Lung (tissue), 12 donors: ENCODE results near the gene CHP2. TPM values are rescaled to one million over a fixed set of nuclear protein-coding genes. Genes with fewer than 3 reads are reported as not detected.

ENCODE experiments used
- ATAC-seq: fragments of 200-7000 bp; cut with Tn5 transposase; one replicate; pipeline ENCODE4 v1.9.1; 2020; ENCODE audit warnings: moderate number of reproducible peaks; ENCODE audit not compliant: insufficient read depth, low FRiP score
- DNase-seq, 3 donors: peaks; one replicate each; pipeline ENCODE4 v3.0.0-alpha.2; 2013 to 2017
- H3K27ac ChIP-seq, 2 donors: one replicate each; pipeline ENCODE4 v1.5.1; 2013; ENCODE audit warnings: mild to moderate bottlenecking in 2 of 2, moderate library complexity in 2 of 2, control low read depth in 1 of 2, inconsistent platforms in 1 of 2, low read depth in 1 of 2, low read length in 1 of 2
- H3K27me3 ChIP-seq, 3 donors: one replicate each; pipeline ENCODE4 v1.5.1; 2013; ENCODE audit warnings: low read length in 2 of 3; ENCODE audit not compliant: control insufficient read depth in 3 of 3, insufficient read depth in 3 of 3
- H3K36me3 ChIP-seq, 4 donors: one replicate each; pipeline ENCODE4 v1.5.1; 2013; ENCODE audit warnings: low read length in 4 of 4, mild to moderate bottlenecking in 1 of 4, moderate library complexity in 1 of 4; ENCODE audit not compliant: control insufficient read depth in 4 of 4, insufficient read depth in 4 of 4
- H3K4me1 ChIP-seq, 5 donors: one replicate each; pipeline ENCODE4 v1.5.1; 2013; ENCODE audit warnings: low read length in 5 of 5, mild to moderate bottlenecking in 2 of 5, moderate library complexity in 1 of 5; ENCODE audit not compliant: control insufficient read depth in 5 of 5, insufficient read depth in 5 of 5
- H3K4me3 ChIP-seq: one replicate; pipeline ENCODE4 v1.5.1; 2013; ENCODE audit warnings: mild to moderate bottlenecking, control low read depth, moderate library complexity
- H3K9ac ChIP-seq, 2 donors: one replicate each; pipeline ENCODE4 v1.5.1; 2013; ENCODE audit warnings: low read length in 2 of 2, control low read depth in 1 of 2; ENCODE audit not compliant: insufficient read depth in 1 of 2
- H3K9me3 ChIP-seq, 4 donors: one replicate each; pipeline ENCODE4 v1.5.1; 2013; ENCODE audit warnings: low read length in 3 of 4, mild to moderate bottlenecking in 1 of 4, moderate library complexity in 1 of 4; ENCODE audit not compliant: control insufficient read depth in 4 of 4, insufficient read depth in 3 of 4
- WGBS, 2 donors: extraction: QIAGEN DNeasy Blood & Tissue Kit; methylation state at CpG; one replicate each; pipeline ENCODE4 v1.1.7; 2013; 5-methylcytosine and 5-hydroxymethylcytosine counted together
- polyA plus RNA-seq, 2 donors: library from polyadenylated mRNA; stranded (reverse); fragments of 200-250 nt; gene quantifications; one replicate each; pipeline ENCODE4 v1.2.1, GENCODE V29; 2013
- total RNA-seq, 2 donors: library from RNA; depleted of rRNA in 1 of 2; stranded (reverse); fragments of >200 nt in 1 of 2; gene quantifications; one replicate each; pipeline ENCODE4 v1.2.1, GENCODE V29; 2014 to 2021
- TF ChIP-seq, protein P1 (sequence below): IDR thresholded peaks from 2 replicates; pipeline ENCODE4 v1.5.1; 2012; ENCODE audit warnings: mild to moderate bottlenecking; ENCODE audit errors: control extremely low read depth, extremely low read depth
- donor health status: control.
- donor health status: control.
- donor health status: Bipolar disorder and iron deficiency.
- donor health status: healthy.
- donor health status: DM: yes; HTN: yes; CAD: no.

CHP2 gene
- total and polyA plus RNA-seq, 4 donors, result 0.06 to 2.0 (median 0.06) TPM; not detected in 1

DNA sequence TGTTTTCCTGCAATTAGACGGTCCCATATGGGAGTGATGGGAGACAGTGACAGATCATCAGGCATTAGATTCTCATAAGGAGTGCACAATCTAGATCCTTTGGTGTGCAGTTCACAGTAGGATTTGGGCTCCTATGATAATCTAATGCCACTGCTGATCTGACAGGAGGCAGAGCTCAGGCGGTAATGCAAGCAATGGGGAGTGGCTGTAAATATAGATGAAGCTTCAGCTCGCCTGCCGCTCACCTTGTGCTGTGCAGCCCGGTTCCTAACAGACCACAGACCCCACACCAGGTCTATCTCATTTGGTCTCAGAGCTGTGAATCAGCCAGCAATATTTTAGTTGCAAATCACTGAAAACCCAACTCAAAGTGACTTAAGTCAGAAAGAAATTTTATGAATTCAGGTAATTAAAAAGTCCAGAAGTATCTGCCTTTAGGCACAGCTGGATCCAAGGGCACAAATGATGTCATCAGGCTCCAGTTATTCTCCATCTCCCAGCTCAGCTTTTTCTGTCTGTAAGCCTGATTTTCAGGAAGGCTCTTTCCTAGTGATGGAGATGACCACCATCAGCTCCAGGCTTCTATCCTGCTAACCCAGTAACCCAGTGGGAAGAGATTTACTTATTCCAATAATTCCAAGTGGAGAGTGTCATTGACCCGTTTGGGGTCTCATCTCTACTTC, 3.3 kb downstream of the CHP2 start:
- H3K36me3 ChIP-seq, result no peaks in the 10 kb centered on the region
- no peak overlapping the region for H3K4me3 ChIP-seq
- no peak overlapping the region for H3K9ac ChIP-seq
- WGBS, 2 donors, result 86 to 90% methylated on average over 6 of the region's 6 CpGs
- H3K4me1 ChIP-seq, result peaks cover 0 to 10% (median 0%) of the 10 kb centered on the region in 5 donors
- peaks cover 0 to 7% (median 0%) of the 10 kb centered on the region in 4 donors for H3K9me3 ChIP-seq
- ATAC-seq (no peak), DNase-seq (no peak)
- H3K27me3 ChIP-seq, result peaks cover 0 to 38% (median 14%) of the 10 kb centered on the region in 3 donors
- H3K27ac ChIP-seq, result no peak overlapping the region
- TF ChIP-seq, protein P1, sequence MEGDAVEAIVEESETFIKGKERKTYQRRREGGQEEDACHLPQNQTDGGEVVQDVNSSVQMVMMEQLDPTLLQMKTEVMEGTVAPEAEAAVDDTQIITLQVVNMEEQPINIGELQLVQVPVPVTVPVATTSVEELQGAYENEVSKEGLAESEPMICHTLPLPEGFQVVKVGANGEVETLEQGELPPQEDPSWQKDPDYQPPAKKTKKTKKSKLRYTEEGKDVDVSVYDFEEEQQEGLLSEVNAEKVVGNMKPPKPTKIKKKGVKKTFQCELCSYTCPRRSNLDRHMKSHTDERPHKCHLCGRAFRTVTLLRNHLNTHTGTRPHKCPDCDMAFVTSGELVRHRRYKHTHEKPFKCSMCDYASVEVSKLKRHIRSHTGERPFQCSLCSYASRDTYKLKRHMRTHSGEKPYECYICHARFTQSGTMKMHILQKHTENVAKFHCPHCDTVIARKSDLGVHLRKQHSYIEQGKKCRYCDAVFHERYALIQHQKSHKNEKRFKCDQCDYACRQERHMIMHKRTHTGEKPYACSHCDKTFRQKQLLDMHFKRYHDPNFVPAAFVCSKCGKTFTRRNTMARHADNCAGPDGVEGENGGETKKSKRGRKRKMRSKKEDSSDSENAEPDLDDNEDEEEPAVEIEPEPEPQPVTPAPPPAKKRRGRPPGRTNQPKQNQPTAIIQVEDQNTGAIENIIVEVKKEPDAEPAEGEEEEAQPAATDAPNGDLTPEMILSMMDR, result no peak

DNA sequence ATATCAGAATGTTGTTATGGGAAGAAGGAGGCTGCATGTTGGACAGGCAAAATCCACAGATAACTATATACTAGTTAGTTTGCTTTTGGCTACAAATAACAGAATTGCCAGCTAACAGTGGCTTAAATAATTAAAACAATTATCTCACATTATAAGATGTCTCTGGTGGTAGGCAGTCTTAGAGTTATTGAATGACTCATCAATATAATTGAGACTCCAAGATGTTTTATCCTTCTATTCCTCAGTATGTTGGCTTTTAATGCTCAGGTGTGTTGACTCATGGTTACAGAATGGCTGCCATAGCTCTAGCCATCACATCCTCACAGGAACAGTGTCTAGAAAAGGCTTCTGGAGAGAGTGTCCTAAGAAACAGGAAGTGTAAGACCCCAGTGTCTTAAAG, 11.1 kb downstream of the CHP2 start:
- Histone ChIP-seq H3K36me3 (no peaks in the 10 kb centered on the region), H3K4me3 (no peak overlapping the region), H3K27me3 (no peaks in the 10 kb centered on the region), H3K27ac (no peak overlapping the region), H3K4me1 (no peaks in the 10 kb centered on the region), H3K9me3 (peaks cover 0 to 5% (median 0%) of the 10 kb centered on the region in 4 donors), H3K9ac (no peak overlapping the region)
- no peak for DNase-seq
- TF ChIP-seq, protein P1, result no peak
- no peak for ATAC-seq

DNA sequence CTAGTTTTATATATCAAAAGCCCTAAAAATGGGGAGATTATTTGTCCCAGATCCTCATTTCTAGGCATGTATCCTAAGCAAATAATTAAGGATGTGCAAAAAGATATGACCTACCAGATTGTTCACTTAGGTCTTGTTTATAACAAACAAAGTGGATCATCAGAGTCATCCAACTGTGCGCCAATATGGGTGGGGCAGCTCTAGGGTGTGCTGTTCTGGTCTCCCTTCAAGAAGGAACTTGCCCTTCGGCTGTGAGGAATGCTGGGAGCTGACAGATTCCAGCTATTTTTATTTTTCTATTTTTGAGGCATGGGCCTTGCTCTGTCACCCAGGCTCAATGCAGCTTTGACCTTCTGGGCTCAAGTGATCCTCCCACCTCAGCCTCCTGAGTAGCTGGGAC, 13.8 kb downstream of the CHP2 start:
- 78 to 87% methylated on average over 2 of the region's 2 CpGs for WGBS, 2 donors
- no peak for ATAC-seq

More for the DNA sequence above, 13.8 kb downstream of the CHP2 start:
- Histone ChIP-seq H3K36me3 (no peaks in the 10 kb centered on the region), H3K9me3 (peaks cover 0 to 5% (median 0%) of the 10 kb centered on the region in 4 donors), H3K27me3 (no peaks in the 10 kb centered on the region), H3K4me1 (no peaks in the 10 kb centered on the region), H3K27ac (no peak overlapping the region), H3K4me3 (no peak overlapping the region), H3K9ac (no peak overlapping the region)
- TF ChIP-seq, protein P1, result no peak
- DNase-seq, result no peak
